Stomach (tissue), 4 donors: ENCODE measurements around the gene RETREG2.

Experiments
- POLR2A ChIP-seq, 4 donors: fragments of 450-650 bp; IDR thresholded peaks; one replicate each; pipeline ENCODE4 v1.6.1; 2016; ENCODE audit warnings: antibody characterized with exemption in 4 of 4, control low read depth in 2 of 4, mild to moderate bottlenecking in 1 of 4, moderate library complexity in 1 of 4
- TF ChIP-seq, protein P1 (sequence below), 7 experiments: fragments of 450-650 bp in 4 of 7; fragments of 200-600 bp in 3 of 7; sonication (generic) in 3 of 7; IDR thresholded peaks; one replicate each; pipeline ENCODE4 v1.5.1; 2016 to 2019; ENCODE audit warnings: antibody characterized with exemption in 7 of 7, control low read depth in 2 of 7, mild to moderate bottlenecking in 1 of 7

DNA sequence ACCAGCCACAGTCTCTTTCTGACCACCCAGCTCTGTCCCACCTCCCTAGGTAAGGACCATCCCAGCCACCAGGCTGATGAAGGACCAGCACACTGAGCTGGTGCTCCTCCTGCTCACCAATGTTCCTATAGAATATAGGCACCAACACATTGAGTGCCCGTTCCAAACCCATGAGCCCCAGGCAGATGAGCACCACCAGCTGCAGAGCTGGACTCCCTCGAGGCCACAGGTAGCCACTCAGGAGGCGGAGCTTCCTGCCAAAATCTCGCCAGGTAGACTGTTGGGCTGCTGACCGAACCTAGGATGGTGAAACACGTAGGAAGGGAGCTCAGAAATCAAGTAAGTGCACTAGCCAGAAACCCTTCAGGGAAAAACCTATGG is 38.5 kb downstream of the RETREG2 start:
- no peak for TF ChIP-seq POLR2A (IDR thresholded peaks at IDR 0.05)
- TF ChIP-seq, protein P1, sequence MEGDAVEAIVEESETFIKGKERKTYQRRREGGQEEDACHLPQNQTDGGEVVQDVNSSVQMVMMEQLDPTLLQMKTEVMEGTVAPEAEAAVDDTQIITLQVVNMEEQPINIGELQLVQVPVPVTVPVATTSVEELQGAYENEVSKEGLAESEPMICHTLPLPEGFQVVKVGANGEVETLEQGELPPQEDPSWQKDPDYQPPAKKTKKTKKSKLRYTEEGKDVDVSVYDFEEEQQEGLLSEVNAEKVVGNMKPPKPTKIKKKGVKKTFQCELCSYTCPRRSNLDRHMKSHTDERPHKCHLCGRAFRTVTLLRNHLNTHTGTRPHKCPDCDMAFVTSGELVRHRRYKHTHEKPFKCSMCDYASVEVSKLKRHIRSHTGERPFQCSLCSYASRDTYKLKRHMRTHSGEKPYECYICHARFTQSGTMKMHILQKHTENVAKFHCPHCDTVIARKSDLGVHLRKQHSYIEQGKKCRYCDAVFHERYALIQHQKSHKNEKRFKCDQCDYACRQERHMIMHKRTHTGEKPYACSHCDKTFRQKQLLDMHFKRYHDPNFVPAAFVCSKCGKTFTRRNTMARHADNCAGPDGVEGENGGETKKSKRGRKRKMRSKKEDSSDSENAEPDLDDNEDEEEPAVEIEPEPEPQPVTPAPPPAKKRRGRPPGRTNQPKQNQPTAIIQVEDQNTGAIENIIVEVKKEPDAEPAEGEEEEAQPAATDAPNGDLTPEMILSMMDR (IDR thresholded peaks at IDR 0.05) = no peak
